GM20000 (cell line): ENCODE measurements around the gene PPHLN1.

Experiments
- DNase-seq: peaks from one replicate; pipeline ENCODE4 v3.0.0; 2012; ENCODE audit warnings: low spot score
- CTCF ChIP-seq: IDR thresholded peaks from 2 replicates; pipeline ENCODE4 v1.5.1; 2012; ENCODE audit warnings: mild to moderate bottlenecking, control low read depth; ENCODE audit errors: extremely low read depth, missing control alignments

The PPHLN1 gene

GRCh38 chr12:42284157-42284556, 41.8 kb upstream of the PPHLN1 start:
- no peak for TF ChIP-seq CTCF
- peak; percentile 45 for DNase-seq

- no peak for TF ChIP-seq CTCF
- no peak for DNase-seq
Observed at GRCh38 chr12:42284876-42285275, 41.1 kb upstream of the PPHLN1 start.

- no peak for DNase-seq
- no peak for TF ChIP-seq CTCF
Observed at GRCh38 chr12:42285431-42285830, 40.5 kb upstream of the PPHLN1 start.

- no peak for TF ChIP-seq CTCF
- DNase-seq: no peak
Observed at GRCh38 chr12:42286741-42287140, 39.2 kb upstream of the PPHLN1 start.

- TF ChIP-seq CTCF: no peak
- no peak for DNase-seq
Observed at GRCh38 chr12:42288544-42288943, 37.4 kb upstream of the PPHLN1 start.

- no peak for TF ChIP-seq CTCF
- DNase-seq: no peak
Observed at GRCh38 chr12:42291680-42292079, 34.3 kb upstream of the PPHLN1 start.

GRCh38 chr12:42296503-42297109, 29.4 kb upstream of the PPHLN1 start:
- DNase-seq: no peak
- peak; percentile 21 for TF ChIP-seq CTCF

GRCh38 chr12:42298887-42299286, 27.1 kb upstream of the PPHLN1 start:
- no peak for DNase-seq
- no peak for TF ChIP-seq CTCF
